AG09309 (cell line): Measurements from ENCODE around the gene RNASE8.
A peak's percentile ranks its signal among the peaks of the same experiment; 100 is the strongest.

Source experiments
- DNase-seq: peaks from one replicate; pipeline ENCODE4 v3.0.0-alpha.2; 2010; ENCODE audit warnings: low read depth
- H3K4me3 ChIP-seq: 2 replicates; pipeline ENCODE4 v1.5.1; 2011; ENCODE audit warnings: mild to moderate bottlenecking, low read depth, low read length, moderate library complexity; ENCODE audit not compliant: control insufficient read depth
- CTCF ChIP-seq: IDR thresholded peaks from 2 replicates; pipeline ENCODE4 v1.5.1; 2011; ENCODE audit warnings: mild to moderate bottlenecking, low read depth, low read length, inconsistent platforms; ENCODE audit not compliant: insufficient read depth, control insufficient read depth; ENCODE audit errors: missing control alignments

Gene RNASE8

GRCh38 chr14:21081521-21082142, 24.0 kb downstream of the RNASE8 start:
- TF ChIP-seq CTCF: no peak
- no peak for DNase-seq
- no peak overlapping the region for H3K4me3 ChIP-seq

- TF ChIP-seq CTCF: no peak
- no peak overlapping the region for H3K4me3 ChIP-seq
- DNase-seq: no peak
Measured at GRCh38 chr14:21083565-21084325, 26.1 kb downstream of the RNASE8 start.

GRCh38 chr14:21084396-21084795, 26.8 kb downstream of the RNASE8 start:
- no peak for DNase-seq
- no peak overlapping the region for H3K4me3 ChIP-seq
- TF ChIP-seq CTCF: no peak

GRCh38 chr14:21084998-21085853, 27.6 kb downstream of the RNASE8 start:
- no peak for TF ChIP-seq CTCF
- H3K4me3 ChIP-seq: no peak overlapping the region
- no peak for DNase-seq

DNA sequence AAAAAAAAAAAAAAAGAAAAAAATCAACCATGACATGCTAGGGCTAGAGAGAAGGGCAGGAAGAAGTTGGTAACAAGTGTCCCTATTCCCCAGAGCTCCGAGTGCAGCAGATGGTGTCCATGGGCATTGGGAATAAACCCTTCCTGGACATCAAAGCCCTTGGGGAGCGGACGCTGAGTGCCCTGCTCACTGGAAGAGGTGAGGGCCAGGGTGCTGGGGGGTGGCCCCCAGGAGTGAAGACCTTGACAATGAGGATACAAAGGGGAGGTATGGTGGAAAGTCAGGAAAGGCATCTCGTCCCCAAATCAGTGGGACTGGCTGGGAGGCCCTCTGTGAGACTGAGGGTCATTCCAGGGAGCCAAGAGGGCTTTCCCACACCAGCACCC, 29.3 kb downstream of the RNASE8 start:
- no peak overlapping the region for H3K4me3 ChIP-seq
- no peak for TF ChIP-seq CTCF
- no peak for DNase-seq

- no peak for TF ChIP-seq CTCF
- no peak overlapping the region for H3K4me3 ChIP-seq
- DNase-seq: peak; percentile 78
Measured at GRCh38 chr14:21087294-21088091, 29.9 kb downstream of the RNASE8 start.
